Activated naive CD8-positive, alpha-beta T cell treated with anti-CD3 and anti-CD28 coated beads for 36 hours (primary cell): ENCODE data around the gene NRTN. TPM values are rescaled to one million over a fixed set of nuclear protein-coding genes. Genes with fewer than 3 reads are reported as not detected.
A peak's percentile ranks its signal among the peaks of the same experiment; 100 is the strongest.

Source experiments
- DNase-seq: peaks from one replicate; pipeline ENCODE4 v3.0.0; 2021
- H3K27ac Mint-ChIP-seq: one replicate; pipeline ENCODE4 v1.8.0; 2022; ENCODE audit warnings: mild to moderate bottlenecking, moderate library complexity, mixed read lengths
- H3K27me3 Mint-ChIP-seq: one replicate; pipeline ENCODE4 v1.8.0; 2022; ENCODE audit warnings: mild to moderate bottlenecking, mixed read lengths
- H3K36me3 Mint-ChIP-seq: one replicate; pipeline ENCODE4 v1.8.0; 2021; ENCODE audit warnings: mild to moderate bottlenecking, mixed read lengths
- H3K4me1 Mint-ChIP-seq: one replicate; pipeline ENCODE4 v1.8.0; 2021; ENCODE audit warnings: mixed read lengths
- H3K4me3 Mint-ChIP-seq: one replicate; pipeline ENCODE4 v1.8.0; 2022; ENCODE audit warnings: mild to moderate bottlenecking, moderate library complexity, mixed read lengths
- H3K9me3 Mint-ChIP-seq: one replicate; pipeline ENCODE4 v1.8.0; 2022; ENCODE audit warnings: mixed read lengths
- total RNA-seq, 2 experiments: library from RNA; stranded (reverse); gene quantifications; one replicate each; pipeline ENCODE4 v1.2.3, GENCODE V29; 2021

Gene NRTN
- total RNA-seq, 2 experiments from 2014 or later = 0.21 to 0.38 TPM

DNA sequence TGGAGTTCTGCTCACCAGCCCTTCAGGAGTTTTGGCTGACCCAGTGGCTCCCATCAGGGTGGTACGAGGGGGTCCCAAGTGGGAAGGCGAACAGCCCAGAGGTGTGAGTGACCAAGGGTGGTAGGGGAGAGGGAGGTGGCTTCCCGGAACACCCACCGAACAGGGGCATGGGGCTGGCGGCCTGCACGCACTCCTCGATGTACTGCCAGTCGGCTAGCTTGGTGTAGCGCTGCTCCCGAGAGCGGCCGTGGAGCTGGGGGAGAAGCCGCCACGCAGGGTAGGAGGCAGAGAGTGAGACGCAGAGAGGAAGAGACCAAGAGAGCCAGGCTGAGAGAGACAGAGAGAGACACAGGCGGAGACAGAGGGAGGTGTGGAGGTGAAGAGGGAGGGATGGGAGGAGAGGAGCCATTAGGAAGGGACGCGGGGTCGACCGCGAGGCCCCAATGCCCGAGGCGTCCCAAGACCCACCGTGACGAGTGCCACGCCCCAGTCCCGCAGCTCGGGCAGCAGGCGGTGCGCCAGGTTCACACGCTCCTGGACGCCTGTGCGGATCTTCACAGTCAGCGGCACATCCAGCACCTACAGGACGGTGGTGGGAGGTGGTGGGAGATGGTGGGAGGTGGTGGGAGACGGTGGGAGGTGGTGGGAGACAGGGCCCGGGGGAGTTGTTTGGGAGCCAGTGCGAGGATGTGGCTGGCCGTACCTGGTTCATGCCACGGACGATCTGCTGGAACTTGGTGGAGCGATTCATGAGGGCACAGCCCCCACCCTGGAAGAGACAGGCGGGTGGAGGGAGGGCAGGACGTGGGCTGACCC is 18.1 kb upstream of the NRTN start:
- no peaks in the 10 kb centered on the region for H3K9me3 Mint-ChIP-seq
- no peak for DNase-seq
- no peak overlapping the region for H3K27ac Mint-ChIP-seq
- H3K36me3 Mint-ChIP-seq = peaks cover 32% of the 10 kb centered on the region
- H3K27me3 Mint-ChIP-seq = no peaks in the 10 kb centered on the region
- no peak overlapping the region for H3K4me3 Mint-ChIP-seq
- H3K4me1 Mint-ChIP-seq = peaks cover 7% of the 10 kb centered on the region

DNA sequence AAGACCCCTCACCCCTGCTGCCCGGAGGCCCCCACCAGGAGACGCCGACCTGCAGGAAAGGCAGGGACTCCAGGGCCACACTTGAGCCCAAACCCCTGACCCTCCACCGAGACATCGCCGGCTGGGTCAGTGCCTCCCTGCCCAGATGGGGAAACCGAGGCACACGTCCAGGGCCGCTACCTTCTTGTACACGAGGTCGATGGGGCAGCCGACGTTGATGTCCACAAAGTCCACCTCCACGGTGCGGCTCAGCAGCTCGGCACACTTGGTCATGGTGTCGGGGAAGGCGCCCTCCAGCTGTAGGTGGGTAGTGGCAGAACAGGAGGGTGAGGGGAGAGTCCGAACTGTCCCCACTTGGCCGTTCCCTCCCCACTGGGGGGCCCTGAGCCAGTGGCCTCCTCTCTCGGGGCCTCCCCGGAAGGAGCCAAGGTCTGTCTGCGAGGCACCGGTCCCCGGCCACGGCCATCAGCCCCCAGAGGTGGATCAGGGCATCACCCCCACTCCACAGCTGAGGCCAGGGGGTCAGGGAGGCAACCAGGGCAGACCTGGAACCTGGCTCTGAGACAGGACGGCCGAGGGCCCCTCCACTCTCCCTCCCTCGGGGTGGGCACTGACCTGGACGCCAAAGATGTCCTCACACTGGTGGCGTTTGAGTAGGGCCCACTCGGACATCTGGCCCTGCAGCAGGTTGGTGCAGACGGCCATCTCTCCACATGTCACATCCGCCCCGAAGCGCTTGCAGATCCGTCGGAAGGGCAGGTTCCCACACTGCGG is 17.3 kb upstream of the NRTN start:
- peaks cover 32% of the 10 kb centered on the region for H3K36me3 Mint-ChIP-seq
- no peak for DNase-seq
- no peaks in the 10 kb centered on the region for H3K27me3 Mint-ChIP-seq
- H3K4me3 Mint-ChIP-seq = no peak overlapping the region
- H3K27ac Mint-ChIP-seq = no peak overlapping the region
- peaks cover 7% of the 10 kb centered on the region for H3K4me1 Mint-ChIP-seq
- H3K9me3 Mint-ChIP-seq = no peaks in the 10 kb centered on the region

DNA sequence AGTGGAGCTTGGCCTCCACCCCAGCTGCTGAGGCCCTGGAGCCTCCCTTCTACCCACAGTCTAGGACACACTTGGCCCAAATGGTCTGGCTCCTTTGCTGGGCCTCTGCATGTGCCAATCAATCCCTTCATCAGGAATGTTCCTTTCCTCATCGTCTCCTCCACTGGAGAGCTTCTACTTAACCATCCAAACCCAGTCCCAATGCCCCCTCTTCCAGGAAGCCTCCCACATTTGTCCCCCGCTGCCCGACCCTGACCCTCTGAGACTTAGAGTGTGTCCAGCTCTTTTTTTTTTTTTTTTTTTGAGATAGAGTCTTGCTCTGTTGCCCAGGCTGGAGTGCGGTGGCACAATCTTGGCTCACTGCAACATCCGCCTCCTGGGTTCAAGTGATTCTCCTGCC is 16.4 kb upstream of the NRTN start:
- H3K36me3 Mint-ChIP-seq = peaks cover 32% of the 10 kb centered on the region
- no peak overlapping the region for H3K27ac Mint-ChIP-seq
- peak overlapping the region; percentile 40 for H3K4me3 Mint-ChIP-seq
- peaks cover 7% of the 10 kb centered on the region for H3K4me1 Mint-ChIP-seq
- no peak for DNase-seq
- H3K27me3 Mint-ChIP-seq = peaks cover 5% of the 10 kb centered on the region
- H3K9me3 Mint-ChIP-seq = no peaks in the 10 kb centered on the region

DNA sequence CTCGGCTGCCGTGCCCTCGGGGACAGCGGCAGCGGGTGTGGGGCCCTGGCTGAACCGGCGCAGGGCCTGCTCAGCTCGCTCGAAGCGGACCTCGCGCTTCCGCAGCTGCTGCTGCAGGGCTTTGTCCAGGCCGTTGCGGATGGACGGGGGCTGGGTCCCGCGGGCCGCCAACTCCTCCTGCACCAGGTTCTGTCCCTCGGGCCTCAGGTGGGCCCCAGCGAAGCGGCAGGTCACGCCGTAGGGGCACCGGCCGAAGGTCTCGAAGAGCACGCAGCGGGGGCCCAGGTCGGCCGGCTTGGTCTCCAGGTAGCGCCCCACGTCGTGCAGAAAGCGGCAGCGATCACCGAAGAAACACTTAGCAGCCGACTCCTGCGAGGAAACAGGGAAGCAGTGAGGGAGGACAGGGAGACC is 15.5 kb upstream of the NRTN start:
- H3K27ac Mint-ChIP-seq = no peak overlapping the region
- peak overlapping the region; percentile 97 for H3K4me3 Mint-ChIP-seq

DNA sequence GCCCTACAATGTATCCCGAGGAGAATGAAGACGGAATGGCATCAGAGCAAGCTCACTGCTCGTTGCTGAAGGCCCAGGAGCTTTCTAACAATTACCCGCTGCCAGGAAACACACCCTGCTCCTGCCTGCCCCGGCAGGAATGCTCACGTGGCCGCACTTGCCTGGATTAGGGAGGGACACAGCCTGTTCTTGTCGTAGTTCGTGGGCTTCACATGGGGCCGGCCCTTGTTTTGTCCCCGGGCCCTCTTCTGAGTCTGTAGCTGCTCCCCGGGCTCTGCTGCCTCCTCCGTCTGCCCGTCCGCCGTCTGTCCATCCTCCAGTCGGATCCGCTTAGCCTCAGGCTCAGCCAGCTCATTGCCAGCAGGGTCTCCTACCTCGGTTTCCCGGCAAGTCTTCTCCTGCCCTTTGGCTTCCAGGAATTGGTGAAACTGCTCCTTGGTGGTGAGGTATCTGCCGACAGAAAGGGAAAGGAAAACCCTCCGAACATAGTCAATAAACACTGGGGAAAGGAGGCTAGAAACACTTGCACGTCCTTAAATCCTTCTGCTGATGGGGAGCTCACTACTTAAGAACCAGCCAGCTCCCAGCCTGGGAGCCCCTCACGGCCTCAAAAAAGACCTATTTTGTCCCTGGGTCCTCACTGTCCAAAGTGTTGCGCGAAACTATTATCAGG is 14.8 kb upstream of the NRTN start:
- no peaks in the 10 kb centered on the region for H3K9me3 Mint-ChIP-seq
- peak overlapping the region; percentile 97 for H3K4me3 Mint-ChIP-seq
- H3K4me1 Mint-ChIP-seq = peaks cover 7% of the 10 kb centered on the region
- H3K27ac Mint-ChIP-seq = peak overlapping the region; percentile 100
- DNase-seq = no peak
- peaks cover 32% of the 10 kb centered on the region for H3K36me3 Mint-ChIP-seq
- peaks cover 5% of the 10 kb centered on the region for H3K27me3 Mint-ChIP-seq

More for the DNA sequence above, 15.5 kb upstream of the NRTN start:
- DNase-seq = no peak
- Mint-ChIP-seq H3K36me3 (peaks cover 32% of the 10 kb centered on the region), H3K9me3 (no peaks in the 10 kb centered on the region), H3K4me1 (peaks cover 7% of the 10 kb centered on the region), H3K27me3 (peaks cover 5% of the 10 kb centered on the region)

DNA sequence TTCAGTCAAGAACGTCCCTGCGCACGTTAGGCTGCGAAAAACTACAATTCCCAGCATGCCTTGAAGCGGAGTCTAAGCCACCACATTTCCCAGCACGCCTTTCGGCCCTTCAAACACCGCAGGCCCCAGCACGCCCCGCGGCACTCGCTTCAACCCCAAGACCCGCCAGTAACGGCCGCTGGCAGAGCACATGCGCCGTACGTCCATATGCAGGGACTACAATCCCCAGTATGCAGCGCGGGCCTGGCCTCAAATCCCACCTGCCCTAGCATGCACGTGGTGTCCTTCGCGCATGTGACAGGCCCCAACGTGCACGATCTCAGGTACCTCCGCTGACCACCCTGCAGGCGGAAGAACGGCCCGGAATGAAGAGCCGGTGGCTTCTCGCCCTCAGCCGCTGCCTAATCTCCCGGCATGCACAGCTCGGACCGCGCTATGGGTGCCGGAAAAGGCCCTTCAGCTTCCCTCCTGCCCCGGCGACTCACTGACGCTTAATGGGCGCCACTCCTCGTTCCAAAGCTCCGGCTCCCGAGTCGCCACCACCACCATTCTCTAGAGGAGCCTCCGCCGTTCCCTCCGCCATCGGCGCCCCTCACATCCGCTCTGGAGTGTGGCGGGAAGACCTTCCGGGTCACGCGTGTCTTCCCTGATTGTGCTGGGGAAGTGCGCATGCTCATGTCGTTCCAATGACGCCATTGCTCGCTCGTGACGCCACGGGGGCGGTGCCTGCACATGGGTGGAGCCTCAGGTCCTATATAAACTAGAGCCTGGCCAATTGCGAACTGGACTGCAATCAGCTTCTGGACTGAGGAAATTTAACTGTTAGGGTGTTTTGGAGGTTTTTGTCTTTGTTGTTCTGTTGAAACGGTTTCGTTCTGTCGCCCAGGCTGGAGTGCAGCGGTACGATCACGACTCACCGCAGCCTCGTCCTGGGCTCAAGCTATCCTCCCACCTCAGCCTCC is 14.0 kb upstream of the NRTN start, which contains the start of gene DUS3L:
TSS of gene DUS3L (minus strand) at position 605 of the 962 bp plus-strand sequence. CDS start at position 583, 22 bp downstream.
- H3K27me3 Mint-ChIP-seq = peaks cover 5% of the 10 kb centered on the region
- H3K4me3 Mint-ChIP-seq = peak within 1 kb of the TSS; percentile 97
- H3K27ac Mint-ChIP-seq = peak within 1 kb of the TSS; percentile 100
- DNase-seq = peak; percentile 96
- H3K36me3 Mint-ChIP-seq = peaks cover 32% of the 10 kb centered on the region
- H3K4me1 Mint-ChIP-seq = peaks cover 7% of the 10 kb centered on the region
- H3K9me3 Mint-ChIP-seq = no peaks in the 10 kb centered on the region

DNA sequence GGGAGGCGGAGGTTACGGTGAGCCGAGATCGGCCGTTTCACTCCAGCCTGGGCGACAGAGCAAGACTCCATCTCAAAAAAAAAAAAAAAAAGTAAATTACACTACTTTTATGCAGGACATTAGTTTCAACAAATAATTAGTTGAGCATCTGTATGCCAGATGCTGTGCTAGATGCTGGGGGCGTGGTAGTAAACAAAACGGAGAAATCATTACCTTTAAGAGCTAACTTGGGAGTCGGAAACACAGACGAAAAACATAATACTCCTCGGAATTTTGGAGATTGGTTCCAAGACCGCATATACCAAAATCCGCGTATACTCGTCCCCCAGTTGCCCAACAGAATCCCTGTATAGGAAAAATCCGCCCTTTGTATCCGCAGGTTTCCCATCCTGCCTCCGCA is 12.6 kb upstream of the NRTN start:
- DNase-seq = no peak
- no peak overlapping the region for H3K4me3 Mint-ChIP-seq
- peaks cover 10% of the 10 kb centered on the region for H3K27me3 Mint-ChIP-seq
- no peaks in the 10 kb centered on the region for H3K9me3 Mint-ChIP-seq
- H3K36me3 Mint-ChIP-seq = peaks cover 21% of the 10 kb centered on the region
- no peak overlapping the region for H3K27ac Mint-ChIP-seq
- H3K4me1 Mint-ChIP-seq = peaks cover 7% of the 10 kb centered on the region

DNA sequence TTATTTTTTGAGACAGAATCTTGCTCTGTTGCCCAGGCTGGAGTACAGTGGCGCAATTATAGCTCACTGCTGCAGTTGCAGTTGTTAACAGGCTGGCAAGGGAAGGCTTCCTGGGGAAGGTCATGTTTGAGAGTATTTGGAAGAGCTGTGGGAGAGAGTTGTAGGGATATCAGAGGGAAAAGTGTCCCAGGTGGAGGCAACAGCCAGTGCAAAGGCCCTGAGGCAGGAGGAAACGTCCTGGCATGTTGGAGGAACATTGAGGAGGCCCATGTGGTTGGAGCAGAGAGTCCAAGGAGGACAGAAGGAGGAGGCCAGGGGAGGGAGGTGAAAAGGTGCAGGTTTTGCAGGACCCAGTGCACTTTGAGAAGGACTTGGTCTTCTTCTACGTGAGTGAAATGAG is 11.7 kb upstream of the NRTN start:
- no peaks in the 10 kb centered on the region for H3K9me3 Mint-ChIP-seq
- peaks cover 16% of the 10 kb centered on the region for H3K27me3 Mint-ChIP-seq
- peaks cover 17% of the 10 kb centered on the region for H3K36me3 Mint-ChIP-seq
- H3K4me3 Mint-ChIP-seq = no peak overlapping the region
- no peak for DNase-seq
- no peak overlapping the region for H3K27ac Mint-ChIP-seq
- peaks cover 7% of the 10 kb centered on the region for H3K4me1 Mint-ChIP-seq

DNA sequence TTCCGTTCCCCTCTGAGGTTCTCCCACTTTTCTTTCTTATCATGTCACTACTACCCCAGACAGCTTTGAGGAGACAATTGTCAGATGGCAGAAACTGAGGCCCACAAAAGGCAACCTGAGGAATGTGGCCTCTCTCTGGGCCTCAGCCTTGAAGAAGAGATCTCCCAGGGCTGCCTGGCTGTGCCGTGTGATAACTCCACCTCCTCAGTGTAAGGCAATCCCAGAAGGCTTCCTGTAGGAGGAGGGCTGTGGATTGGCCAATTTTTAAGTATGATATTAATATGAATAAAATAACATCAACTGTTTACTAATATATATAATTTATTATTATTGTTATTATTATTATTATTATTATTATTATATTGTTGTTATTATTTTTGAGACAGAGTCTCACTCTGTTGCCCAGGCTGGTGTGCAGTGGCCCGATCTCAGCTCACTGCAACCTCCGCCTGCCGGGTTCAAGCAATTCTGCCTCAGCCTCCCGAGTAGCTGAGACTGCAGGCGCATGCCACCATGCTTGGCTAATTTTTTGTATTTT is 9.4 kb upstream of the NRTN start:
- no peak for DNase-seq
- H3K4me1 Mint-ChIP-seq = no peaks in the 10 kb centered on the region
- no peak overlapping the region for H3K4me3 Mint-ChIP-seq
- H3K36me3 Mint-ChIP-seq = peaks cover 5% of the 10 kb centered on the region
- no peak overlapping the region for H3K27ac Mint-ChIP-seq
- H3K9me3 Mint-ChIP-seq = no peaks in the 10 kb centered on the region
- peaks cover 32% of the 10 kb centered on the region for H3K27me3 Mint-ChIP-seq

DNA sequence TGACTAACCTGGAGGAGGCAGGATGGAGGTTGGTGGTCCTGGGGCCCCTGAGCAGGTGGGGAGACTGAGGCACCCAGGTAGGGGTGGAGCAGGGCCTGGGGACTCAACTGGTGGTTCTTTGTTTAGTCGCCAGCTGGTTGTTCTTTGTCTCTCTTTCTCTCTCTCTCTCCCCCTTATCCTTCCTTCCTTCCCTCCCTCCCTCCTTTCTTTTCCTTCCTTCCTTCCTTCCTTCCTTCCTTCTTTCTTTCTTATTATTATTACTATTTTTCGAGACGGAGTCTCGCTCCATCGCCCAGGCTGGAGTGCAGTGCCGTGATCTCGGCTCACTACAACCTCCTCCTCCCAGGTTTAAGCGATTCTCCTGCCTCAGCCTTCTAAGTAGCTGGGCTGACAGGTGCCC is 6.6 kb upstream of the NRTN start:
- no peaks in the 10 kb centered on the region for H3K36me3 Mint-ChIP-seq
- peaks cover 10% of the 10 kb centered on the region for H3K4me1 Mint-ChIP-seq
- H3K27me3 Mint-ChIP-seq = peaks cover 51% of the 10 kb centered on the region
- no peak overlapping the region for H3K27ac Mint-ChIP-seq
- no peak for DNase-seq
- H3K4me3 Mint-ChIP-seq = no peak overlapping the region
- H3K9me3 Mint-ChIP-seq = no peaks in the 10 kb centered on the region

DNA sequence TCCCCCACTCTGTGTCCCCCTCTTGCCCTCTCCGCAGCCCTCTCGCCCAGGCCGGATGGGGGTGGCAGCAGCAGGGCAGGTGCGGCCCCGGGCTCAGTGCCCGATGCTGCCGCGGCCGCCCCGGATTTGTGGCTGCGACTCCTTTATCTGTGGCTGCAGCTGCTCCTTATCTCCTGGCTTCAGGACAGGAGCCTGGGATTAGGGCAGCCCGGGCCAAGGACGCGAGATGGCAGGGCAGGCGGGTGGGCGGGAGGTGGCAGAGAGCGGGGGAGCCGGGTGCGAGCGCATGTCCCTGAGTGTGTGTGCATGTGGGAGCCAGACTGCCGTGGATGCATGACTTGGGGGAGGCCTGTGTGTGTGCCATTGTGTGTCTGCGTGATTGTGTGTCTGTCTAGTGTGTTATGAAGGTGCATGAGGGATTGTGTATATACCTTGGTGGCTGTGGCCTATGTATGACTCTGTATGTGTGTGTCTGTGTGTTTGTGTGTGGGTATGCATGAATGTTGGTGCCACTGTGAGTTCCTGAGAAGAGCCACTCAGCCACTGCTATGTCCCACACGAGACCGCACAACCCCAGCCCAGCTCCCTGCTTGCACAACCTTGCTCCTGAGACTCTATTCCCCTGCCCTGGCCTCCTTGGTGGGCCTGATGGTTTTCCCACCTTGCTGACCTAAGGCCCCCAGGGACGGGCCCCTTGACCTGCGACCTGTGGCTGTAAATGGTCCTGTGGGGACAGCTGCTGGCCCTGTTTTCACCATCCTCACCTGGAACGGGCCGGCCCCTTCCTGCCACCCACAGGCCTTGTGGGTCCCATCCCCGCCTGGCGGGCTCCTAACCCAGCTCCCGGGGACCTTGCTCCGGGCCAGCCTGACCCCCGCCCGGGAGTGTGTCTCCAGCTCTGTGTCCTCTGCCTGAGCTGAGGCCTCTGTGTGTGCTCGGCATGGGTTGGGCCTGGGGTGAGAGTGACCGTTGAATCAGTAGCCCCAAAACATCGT is 5.3 kb upstream of the NRTN start:
- no peak overlapping the region for H3K27ac Mint-ChIP-seq
- peaks cover 56% of the 10 kb centered on the region for H3K27me3 Mint-ChIP-seq
- H3K4me1 Mint-ChIP-seq = peaks cover 19% of the 10 kb centered on the region
- no peak for DNase-seq
- no peaks in the 10 kb centered on the region for H3K9me3 Mint-ChIP-seq
- no peak overlapping the region for H3K4me3 Mint-ChIP-seq
- H3K36me3 Mint-ChIP-seq = no peaks in the 10 kb centered on the region

DNA sequence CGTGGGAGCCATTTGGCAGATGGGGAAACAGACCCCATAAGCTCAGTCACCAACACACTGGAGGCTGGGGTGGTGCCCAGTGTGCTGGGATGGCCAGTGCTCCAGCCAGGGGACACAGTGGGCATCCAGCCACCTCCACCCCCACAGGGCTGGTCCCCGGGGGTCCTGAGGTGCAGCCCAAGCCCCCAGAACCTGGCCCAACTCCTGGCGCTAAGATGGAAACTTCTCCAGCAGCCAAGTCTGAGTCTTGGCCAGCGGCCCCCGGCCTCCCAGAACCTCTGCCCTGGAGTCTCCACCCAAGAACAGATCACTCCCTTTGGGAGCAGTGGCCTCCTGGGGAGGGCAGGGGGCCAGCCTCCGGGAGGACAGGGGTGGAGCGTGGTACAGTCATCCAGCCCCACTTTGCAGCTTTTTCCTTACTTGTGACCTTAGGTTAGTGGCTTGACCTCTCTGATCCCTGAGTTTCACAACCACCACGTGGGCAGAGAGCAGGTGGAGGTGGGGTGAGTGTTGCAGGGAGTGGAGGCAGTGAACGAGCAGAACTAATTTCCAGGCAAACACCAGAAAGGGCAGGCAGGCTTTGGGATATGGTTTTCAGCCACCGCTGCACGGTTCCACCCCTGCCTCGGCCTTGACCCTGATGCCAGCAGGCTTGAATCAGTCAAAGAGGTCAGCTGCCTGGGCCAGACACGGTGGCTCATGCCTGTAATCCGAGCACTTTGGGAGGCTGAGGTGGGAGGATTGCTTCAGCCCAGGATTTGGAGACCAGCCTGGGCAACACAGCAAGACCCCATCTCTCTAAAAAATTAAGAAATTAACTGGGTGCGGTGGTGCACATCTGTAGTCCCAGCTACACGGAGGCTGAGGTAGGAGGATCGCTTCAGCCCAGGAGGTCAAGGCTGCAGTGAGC is 4.3 kb upstream of the NRTN start:
- no peaks in the 10 kb centered on the region for H3K9me3 Mint-ChIP-seq
- no peak for DNase-seq
- H3K27ac Mint-ChIP-seq = no peak overlapping the region
- H3K4me3 Mint-ChIP-seq = no peak overlapping the region
- H3K4me1 Mint-ChIP-seq = peaks cover 19% of the 10 kb centered on the region
- peaks cover 60% of the 10 kb centered on the region for H3K27me3 Mint-ChIP-seq
- H3K36me3 Mint-ChIP-seq = no peaks in the 10 kb centered on the region
